Nephron (organoid): ENCODE measurements around the gene TMEM38A.

Experiments
- H3K27ac Mint-ChIP-seq, 3 experiments: 2 replicates each; pipeline ENCODE4 v1.8.0; 2020; ENCODE audit warnings: mixed read lengths in 3 of 3, mild to moderate bottlenecking in 2 of 3, moderate library complexity in 1 of 3
- H3K27me3 Mint-ChIP-seq: 2 replicates; pipeline ENCODE4 v1.8.0; 2021; ENCODE audit warnings: low read depth, mild to moderate bottlenecking, moderate library complexity, mixed read lengths
- H3K36me3 Mint-ChIP-seq: 2 replicates; pipeline ENCODE4 v1.8.0; 2020; ENCODE audit warnings: low read depth, mixed read lengths
- H3K4me1 Mint-ChIP-seq: 2 replicates; pipeline ENCODE4 v1.8.0; 2020; ENCODE audit warnings: mixed read lengths
- H3K4me3 Mint-ChIP-seq, 3 experiments: 2 replicates each; pipeline ENCODE4 v1.8.0; 2020; ENCODE audit warnings: mild to moderate bottlenecking in 3 of 3, mixed read lengths in 3 of 3, moderate library complexity in 2 of 3
- H3K9me3 Mint-ChIP-seq: 2 replicates; pipeline ENCODE4 v1.8.0; 2020; ENCODE audit warnings: mixed read lengths
- TF ChIP-seq, protein P1 (sequence below), 3 experiments: fragments of 200-600 bp; sonication (generic); IDR thresholded peaks; one replicate each; pipeline ENCODE4 v1.5.0; 2021; ENCODE audit warnings: antibody characterized with exemption in 3 of 3; ENCODE audit not compliant: unreplicated experiment in 3 of 3

Gene TMEM38A

DNA sequence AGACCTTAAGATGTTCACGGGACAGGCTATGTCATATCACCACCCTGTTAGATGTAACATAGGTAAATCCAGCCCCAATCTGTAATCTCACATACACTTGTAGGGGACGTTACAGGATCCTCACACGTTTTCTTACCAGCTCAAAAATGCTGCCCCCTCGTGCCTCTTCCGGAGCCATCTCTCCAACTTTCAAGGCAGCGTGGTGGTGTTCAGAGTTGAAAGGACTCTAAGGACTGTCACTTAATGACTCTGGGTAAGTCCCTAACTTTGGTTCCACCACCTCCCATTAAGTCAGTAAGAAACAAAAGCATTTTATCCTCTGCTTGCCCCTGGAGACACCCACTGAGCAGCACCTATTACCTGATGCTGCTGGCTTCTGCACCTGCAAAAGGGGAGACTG is 37.4 kb upstream of the TMEM38A start:
- Mint-ChIP-seq H3K9me3 (no peaks in the 10 kb centered on the region), H3K27ac (no peak overlapping the region), H3K4me1 (peaks cover 31% of the 10 kb centered on the region), H3K27me3 (no peaks in the 10 kb centered on the region), H3K36me3 (peaks cover 4% of the 10 kb centered on the region), H3K4me3 (no peak overlapping the region)
- TF ChIP-seq, protein P1, sequence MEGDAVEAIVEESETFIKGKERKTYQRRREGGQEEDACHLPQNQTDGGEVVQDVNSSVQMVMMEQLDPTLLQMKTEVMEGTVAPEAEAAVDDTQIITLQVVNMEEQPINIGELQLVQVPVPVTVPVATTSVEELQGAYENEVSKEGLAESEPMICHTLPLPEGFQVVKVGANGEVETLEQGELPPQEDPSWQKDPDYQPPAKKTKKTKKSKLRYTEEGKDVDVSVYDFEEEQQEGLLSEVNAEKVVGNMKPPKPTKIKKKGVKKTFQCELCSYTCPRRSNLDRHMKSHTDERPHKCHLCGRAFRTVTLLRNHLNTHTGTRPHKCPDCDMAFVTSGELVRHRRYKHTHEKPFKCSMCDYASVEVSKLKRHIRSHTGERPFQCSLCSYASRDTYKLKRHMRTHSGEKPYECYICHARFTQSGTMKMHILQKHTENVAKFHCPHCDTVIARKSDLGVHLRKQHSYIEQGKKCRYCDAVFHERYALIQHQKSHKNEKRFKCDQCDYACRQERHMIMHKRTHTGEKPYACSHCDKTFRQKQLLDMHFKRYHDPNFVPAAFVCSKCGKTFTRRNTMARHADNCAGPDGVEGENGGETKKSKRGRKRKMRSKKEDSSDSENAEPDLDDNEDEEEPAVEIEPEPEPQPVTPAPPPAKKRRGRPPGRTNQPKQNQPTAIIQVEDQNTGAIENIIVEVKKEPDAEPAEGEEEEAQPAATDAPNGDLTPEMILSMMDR (IDR thresholded peaks at IDR 0.05; ENCODE audit: unreplicated experiment in 3 of 3): no peak

DNA sequence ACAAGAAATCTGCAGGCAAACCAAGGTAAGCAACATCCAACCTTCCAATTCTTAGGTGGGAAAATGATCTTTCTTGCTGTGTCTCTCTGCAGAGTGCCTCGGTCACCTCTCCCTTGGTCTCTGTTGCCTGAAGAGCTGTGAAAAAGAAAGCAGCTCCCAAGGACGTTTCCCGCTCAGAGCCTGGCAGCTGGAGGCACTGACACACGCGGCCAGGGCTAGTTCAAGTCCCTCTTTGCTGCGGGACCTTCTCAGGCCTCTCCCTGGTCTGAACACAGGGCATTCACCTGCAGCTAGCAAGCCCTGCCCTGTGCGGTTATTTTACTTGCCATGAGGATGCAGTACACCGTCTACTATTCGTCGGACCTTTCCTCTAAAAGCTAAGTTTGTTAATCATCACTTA is 36.7 kb upstream of the TMEM38A start:
- Mint-ChIP-seq H3K4me3 (peak overlapping the region in 1 of 3 experiments; percentile 50), H3K27me3 (no peaks in the 10 kb centered on the region), H3K27ac (no peak overlapping the region), H3K36me3 (peaks cover 6% of the 10 kb centered on the region), H3K4me1 (peaks cover 33% of the 10 kb centered on the region), H3K9me3 (no peaks in the 10 kb centered on the region)
- TF ChIP-seq, protein P1 (IDR thresholded peaks at IDR 0.05; ENCODE audit: unreplicated experiment in 3 of 3): no peak

DNA sequence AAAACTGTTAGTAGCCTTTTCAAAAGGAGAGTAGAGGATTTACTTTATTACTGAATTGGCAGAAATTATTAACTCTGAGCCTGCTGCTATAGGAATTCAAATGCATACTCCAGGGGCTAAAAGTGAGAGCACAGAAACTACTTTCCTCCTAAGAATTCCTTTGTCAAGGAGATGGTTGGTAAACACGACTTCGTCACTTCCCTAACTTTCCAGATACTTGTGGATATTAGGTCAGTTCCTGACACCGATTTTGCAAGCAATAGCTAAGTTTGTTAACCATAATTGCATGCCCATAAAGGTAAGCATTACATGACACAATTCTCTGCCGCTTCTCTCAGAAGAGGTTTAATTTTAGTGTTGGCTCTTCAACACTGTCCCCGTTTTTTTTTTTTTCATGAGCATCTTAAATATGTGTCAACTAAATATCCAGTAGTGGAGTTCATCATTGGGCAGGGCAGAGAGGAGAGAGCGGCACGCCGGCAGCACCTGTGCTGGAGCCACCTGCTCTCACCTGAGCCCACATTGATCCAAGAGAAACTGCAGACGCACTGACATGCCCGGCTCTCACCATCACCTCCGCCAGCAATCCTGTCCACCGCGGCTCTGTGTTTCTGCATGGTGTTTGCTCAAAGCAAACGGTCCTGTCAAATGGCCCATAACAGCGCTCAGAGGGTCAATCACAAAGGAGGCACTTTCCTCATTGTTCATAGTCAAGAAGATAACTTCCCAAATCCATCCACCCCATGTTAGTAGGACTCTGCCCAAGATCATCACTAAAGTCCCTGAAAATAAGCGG is 35.6 kb upstream of the TMEM38A start:
- TF ChIP-seq, protein P1 (IDR thresholded peaks at IDR 0.05; ENCODE audit: unreplicated experiment in 3 of 3): no peak
- H3K27me3 Mint-ChIP-seq: no peaks in the 10 kb centered on the region
- H3K36me3 Mint-ChIP-seq: peaks cover 9% of the 10 kb centered on the region
- peak overlapping the region; percentile 62 to 97 (median 95) for H3K4me3 Mint-ChIP-seq
- H3K4me1 Mint-ChIP-seq: peaks cover 35% of the 10 kb centered on the region
- no peaks in the 10 kb centered on the region for H3K9me3 Mint-ChIP-seq
- peak overlapping the region in 1 of 3 experiments; percentile 6 for H3K27ac Mint-ChIP-seq

DNA sequence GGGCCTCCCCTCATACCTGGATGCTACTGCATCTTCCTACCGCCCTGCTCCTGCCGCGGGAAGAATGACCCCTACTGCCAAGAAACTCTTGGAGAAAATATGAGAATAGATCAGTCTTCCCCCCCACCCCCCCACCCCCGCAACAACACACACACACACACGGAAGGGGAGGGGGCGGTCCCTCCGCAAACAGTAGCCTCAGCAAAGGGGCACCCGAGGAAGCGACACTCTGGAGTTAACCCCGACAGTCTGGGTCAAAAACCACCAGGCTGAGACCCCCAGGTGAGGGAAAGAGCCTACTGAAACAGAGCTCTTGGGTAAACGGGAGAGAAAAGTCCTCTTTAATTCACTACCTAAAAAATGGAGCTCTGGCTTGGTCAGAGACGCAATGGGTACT is 34.1 kb upstream of the TMEM38A start:
- Mint-ChIP-seq H3K4me1 (peaks cover 27% of the 10 kb centered on the region), H3K27me3 (no peaks in the 10 kb centered on the region), H3K27ac (peak overlapping the region; percentile 80 to 91 (median 86)), H3K9me3 (no peaks in the 10 kb centered on the region), H3K4me3 (peak overlapping the region; percentile 94 to 97 (median 95)), H3K36me3 (peaks cover 19% of the 10 kb centered on the region)
- TF ChIP-seq, protein P1 (IDR thresholded peaks at IDR 0.05; ENCODE audit: unreplicated experiment in 3 of 3): no peak

DNA sequence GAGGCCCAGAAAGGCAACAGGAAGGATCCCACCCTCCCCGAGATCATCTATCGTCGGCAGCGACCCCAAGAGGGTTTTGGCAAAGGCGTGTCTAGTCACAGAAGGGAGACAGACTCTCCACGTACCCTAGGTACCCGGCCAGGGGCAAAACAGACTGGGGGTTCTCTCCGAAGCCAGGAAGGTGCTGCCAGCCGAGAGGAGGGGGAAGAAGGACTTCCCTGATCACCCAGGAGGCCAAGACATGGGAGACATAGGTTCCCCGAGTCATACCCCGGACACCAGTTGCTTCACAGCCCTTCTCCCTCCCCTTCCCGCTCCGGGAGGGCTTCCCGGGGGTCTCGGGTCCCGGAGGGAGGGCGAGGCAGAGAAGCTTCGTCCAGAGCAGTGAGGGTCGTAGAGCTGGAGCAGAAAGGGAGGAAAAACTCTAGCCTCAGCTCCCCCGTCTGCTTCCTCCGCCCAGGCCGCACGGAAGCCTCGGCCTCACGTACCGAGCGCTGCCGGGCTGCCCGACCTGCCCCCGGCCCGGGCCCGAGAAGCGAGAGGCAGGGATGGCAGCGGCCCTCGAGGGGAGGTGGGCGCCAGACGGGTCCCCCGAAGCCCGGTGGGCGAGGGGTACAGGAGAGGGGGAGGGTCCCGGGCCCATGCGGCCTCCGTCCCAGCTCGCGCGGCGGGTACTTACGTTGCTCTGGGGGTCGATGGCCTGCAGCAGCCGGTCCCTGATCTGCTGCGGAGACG is 33.6 kb upstream of the TMEM38A start:
- H3K9me3 Mint-ChIP-seq: no peaks in the 10 kb centered on the region
- peaks cover 24% of the 10 kb centered on the region for H3K36me3 Mint-ChIP-seq
- H3K27ac Mint-ChIP-seq: peak overlapping the region; percentile 80 to 91 (median 86)
- no peaks in the 10 kb centered on the region for H3K27me3 Mint-ChIP-seq
- TF ChIP-seq, protein P1 (IDR thresholded peaks at IDR 0.05; ENCODE audit: unreplicated experiment in 3 of 3): no peak
- peak overlapping the region; percentile 94 to 97 (median 95) for H3K4me3 Mint-ChIP-seq
- H3K4me1 Mint-ChIP-seq: peaks cover 27% of the 10 kb centered on the region
